Measurements from ENCODE around the gene PSTPIP1.

Gene PSTPIP1

DNA sequence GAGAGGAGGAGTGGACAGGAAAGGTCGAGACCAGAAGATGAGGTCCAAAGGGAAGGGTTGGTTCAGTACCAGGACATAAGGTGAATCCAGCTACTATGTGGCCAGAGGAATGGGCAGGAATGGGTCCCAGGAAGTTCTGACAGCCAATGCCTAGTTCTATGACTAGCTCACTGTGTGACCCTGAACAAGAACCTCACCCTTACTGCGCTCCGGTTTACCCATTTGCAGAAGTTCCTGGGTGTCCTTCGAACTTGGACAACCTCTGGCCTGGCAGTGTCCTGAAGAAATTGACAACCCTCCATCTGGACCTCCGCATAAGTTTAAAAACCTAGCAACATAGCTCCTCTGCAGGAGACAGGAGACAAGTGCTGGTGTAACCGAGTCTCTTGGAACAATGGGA is 12.2 kb upstream of the PSTPIP1 start:
- ChIA-PET POLR2A (no interaction called here), CTCF (no interaction called here)

DNA sequence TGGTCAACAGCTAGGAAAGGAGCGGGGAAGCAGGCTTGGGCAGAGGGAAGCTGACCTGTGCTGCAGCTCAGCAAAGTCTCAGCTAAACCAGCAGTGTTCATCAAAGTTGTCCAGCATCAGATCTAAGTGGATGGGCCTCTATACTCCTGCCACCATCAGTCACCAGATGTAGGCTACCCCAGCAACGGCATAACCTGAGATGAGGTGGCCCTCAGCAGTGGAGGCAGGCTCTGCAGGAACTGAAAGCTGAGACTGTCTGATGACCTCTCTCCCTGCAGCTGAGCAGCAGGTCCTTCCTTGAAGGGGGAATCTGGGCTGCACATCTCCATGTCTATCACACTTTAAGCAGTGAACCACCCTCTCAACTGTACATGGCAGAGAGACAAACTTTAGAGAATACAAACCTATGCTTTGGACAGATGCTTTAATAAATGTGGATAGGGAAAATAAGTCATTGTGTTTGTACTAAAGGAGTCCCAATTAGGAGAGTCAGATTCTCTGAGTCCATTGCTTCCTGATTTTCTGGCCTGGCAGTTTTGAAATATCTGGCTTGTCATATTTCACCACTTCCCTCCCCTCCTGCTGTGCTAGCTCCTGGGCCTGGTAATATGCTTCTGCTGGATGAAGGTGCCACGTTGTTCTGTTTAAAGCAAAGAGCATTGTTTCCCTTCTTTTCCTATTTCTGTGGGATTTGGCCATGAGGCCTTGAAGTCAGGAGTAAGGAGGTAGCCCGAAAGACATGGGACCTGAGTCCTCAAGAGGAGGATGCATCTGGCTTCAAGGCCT is 11.1 kb upstream of the PSTPIP1 start:
- TF ChIP-seq, protein P1, sequence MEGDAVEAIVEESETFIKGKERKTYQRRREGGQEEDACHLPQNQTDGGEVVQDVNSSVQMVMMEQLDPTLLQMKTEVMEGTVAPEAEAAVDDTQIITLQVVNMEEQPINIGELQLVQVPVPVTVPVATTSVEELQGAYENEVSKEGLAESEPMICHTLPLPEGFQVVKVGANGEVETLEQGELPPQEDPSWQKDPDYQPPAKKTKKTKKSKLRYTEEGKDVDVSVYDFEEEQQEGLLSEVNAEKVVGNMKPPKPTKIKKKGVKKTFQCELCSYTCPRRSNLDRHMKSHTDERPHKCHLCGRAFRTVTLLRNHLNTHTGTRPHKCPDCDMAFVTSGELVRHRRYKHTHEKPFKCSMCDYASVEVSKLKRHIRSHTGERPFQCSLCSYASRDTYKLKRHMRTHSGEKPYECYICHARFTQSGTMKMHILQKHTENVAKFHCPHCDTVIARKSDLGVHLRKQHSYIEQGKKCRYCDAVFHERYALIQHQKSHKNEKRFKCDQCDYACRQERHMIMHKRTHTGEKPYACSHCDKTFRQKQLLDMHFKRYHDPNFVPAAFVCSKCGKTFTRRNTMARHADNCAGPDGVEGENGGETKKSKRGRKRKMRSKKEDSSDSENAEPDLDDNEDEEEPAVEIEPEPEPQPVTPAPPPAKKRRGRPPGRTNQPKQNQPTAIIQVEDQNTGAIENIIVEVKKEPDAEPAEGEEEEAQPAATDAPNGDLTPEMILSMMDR (IDR thresholded peaks at IDR 0.05; ENCODE audit: insufficient read depth, low read length, missing control alignments) = no peak
- no peak for DNase-seq (ENCODE audit: low read depth, low spot score)
- ChIA-PET POLR2A (no interaction called here), CTCF (interaction anchor here (0.6 kb wide), 1 partner anchor 11 kb away, joined by 3 read pairs; no protein-coding TSS in a partner anchor)
- no peak overlapping the region for H3K4me3 ChIP-seq (ENCODE audit: low read depth, low read length)

More for the DNA sequence above, 12.2 kb upstream of the PSTPIP1 start:
- no peak overlapping the region for H3K4me3 ChIP-seq (ENCODE audit: low read depth, low read length)
- DNase-seq (ENCODE audit: low read depth, low spot score) = no peak
- TF ChIP-seq, protein P1 (IDR thresholded peaks at IDR 0.05; ENCODE audit: insufficient read depth, low read length, missing control alignments) = no peak

DNA sequence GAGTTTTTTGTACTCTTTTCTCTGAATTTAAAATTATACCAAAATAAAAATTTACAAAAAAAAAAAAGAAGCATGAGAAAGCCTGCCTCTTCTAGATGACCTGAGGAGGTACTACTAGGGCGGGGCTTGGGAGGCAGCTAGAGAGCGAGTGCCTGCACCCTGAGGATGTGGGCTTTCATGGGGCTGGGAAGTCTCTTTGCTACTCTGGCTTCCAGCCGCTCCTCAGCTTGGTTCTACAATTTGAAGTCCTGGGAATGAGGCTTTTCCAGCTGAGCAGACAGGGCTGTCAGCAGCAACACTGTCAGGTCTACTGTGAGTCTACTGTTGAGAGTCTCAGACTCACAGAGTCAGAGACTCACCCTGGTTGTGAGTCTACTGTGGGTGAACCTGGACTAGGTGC is 8.2 kb upstream of the PSTPIP1 start:
- no peak for DNase-seq (ENCODE audit: low read depth, low spot score)
- TF ChIP-seq, protein P1 (IDR thresholded peaks at IDR 0.05; ENCODE audit: insufficient read depth, low read length, missing control alignments) = no peak
- no peak overlapping the region for H3K4me3 ChIP-seq (ENCODE audit: low read depth, low read length)
- ChIA-PET POLR2A (no interaction called here), CTCF (interaction anchor here (1.2 kb wide), 1 partner anchor 13 kb away, joined by 3 read pairs; no protein-coding TSS in a partner anchor)

DNA sequence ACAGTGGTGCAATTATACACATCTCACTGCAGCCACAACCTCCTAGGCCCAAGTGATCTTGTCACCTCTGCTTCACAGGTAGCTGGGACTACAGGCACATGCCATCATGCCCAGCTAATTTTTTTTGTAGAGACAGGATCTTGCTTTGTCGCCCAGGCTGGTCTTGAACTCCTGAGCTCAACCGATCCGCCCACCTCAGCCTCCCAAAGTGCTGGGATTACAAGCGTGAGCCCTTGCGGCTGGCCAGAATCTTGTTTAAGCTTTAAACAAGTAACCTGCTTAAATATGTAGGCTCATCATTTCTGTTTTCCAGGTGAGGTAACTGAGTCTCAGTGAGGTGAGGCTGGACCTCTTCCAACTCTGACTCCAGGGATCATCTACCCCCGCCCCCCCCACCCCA is 7.7 kb upstream of the PSTPIP1 start:
- POLR2A ChIA-PET = no interaction called here
- TF ChIP-seq, protein P1 (IDR thresholded peaks at IDR 0.05; ENCODE audit: insufficient read depth, low read length, missing control alignments) = no peak
- no peak for DNase-seq (ENCODE audit: low read depth, low spot score)
- CTCF ChIA-PET = interaction anchor here (1.2 kb wide), 1 partner anchor 14 kb away, joined by 3 read pairs; no protein-coding TSS in a partner anchor
- H3K4me3 ChIP-seq (ENCODE audit: low read depth, low read length) = no peak overlapping the region

DNA sequence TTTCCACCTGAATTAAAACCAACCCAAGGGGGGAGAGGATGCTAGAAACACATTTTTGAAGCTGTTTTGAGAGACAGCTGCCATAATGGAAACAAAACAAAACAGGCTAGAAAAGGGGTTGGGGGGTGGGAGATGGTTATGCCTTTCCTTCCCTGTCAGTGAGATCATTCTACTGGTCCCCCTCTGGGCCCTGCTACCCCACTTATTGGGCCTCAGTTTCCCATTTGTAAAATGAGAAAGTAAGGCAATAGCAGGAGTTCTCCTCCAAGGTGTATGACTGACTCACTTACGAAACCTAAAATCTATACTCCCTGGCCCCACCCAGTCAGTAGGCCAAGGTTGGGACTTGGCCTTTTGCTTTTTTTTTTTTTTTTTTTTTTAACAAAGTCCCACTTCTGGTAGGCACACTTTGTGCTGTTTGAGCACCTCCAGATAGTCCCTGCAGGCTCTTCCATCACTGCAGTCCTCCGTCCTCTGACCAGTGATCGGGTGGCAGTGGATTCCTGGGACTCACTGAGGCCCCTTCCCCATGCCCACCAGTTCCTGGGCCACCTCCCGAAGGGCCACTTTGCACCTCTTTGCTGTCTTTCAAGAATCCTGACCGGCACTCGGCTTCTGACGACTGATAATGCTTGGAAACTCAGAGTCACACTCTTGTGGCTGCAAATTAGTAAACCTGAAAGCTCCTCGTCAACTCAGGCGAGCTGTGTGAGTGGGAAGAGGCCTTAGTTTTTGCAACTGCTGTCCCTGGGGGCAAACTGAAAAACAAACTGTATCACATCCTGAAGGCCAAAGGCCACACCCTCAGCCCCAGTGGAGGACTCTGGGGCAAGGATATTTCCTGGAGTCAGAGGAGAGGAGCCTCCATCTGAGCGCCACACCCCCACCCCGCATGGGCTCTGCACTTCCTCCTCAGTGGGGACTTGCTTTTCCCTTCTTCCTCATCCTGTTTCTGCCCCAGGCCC is 6.7 kb upstream of the PSTPIP1 start:
- CTCF ChIA-PET = no interaction called here
- no peak overlapping the region for H3K4me3 ChIP-seq (ENCODE audit: low read depth, low read length)
- POLR2A ChIA-PET = no interaction called here
- no peak for DNase-seq (ENCODE audit: low read depth, low spot score)
- TF ChIP-seq, protein P1 (IDR thresholded peaks at IDR 0.05; ENCODE audit: insufficient read depth, low read length, missing control alignments) = no peak

Data from AG04449 (cell line).